ENCODE data around the gene GEMIN8. TPM values are rescaled to one million over a fixed set of nuclear protein-coding genes. Genes with fewer than 3 reads are reported as not detected.

GEMIN8 gene
- total and polyA plus RNA-seq, 2 donors (not counting 1 experiment from before 2014, with no cell fraction given), result 20.6 to 26.1 TPM

GRCh38 chrX:13990126-13990800 lies 39.4 kb downstream of the GEMIN8 start:
- Histone ChIP-seq H3K4me2 (replicated peaks; ENCODE audit: low read depth, low read length, poor library complexity, severe bottlenecking) (no peak overlapping the region), H4K20me1 (ENCODE audit: control insufficient read depth, insufficient read depth, low read length, poor library complexity, severe bottlenecking) (no peaks in the 10 kb centered on the region), H3K79me2 (ENCODE audit: control insufficient read depth, insufficient read depth, low read length) (no peaks in the 10 kb centered on the region), H3K27me3 (replicated peaks in 1 of 4; ENCODE audit: control extremely low read depth in 1 of 4, control insufficient read depth in 3 of 4, insufficient read depth in 4 of 4, low read length in 3 of 4) (no peaks in the 10 kb centered on the region), H3K4me3 (ENCODE audit: control extremely low read depth in 1 of 5, extremely low read depth in 1 of 5, insufficient read depth in 1 of 5, low read depth in 2 of 5, low read length in 4 of 5) (no peak overlapping the region), H3K9ac (ENCODE audit: low read length) (no peak overlapping the region), H3K4me1 (ENCODE audit: control insufficient read depth in 2 of 2, insufficient read depth in 2 of 2, low read length in 2 of 2) (no peaks in the 10 kb centered on the region), H3K36me3 (replicated peaks in 1 of 2; ENCODE audit: control extremely low read depth in 1 of 2, control insufficient read depth in 1 of 2, extremely low read depth in 1 of 2, insufficient read depth in 2 of 2, low read length in 1 of 2) (no peaks in the 10 kb centered on the region), H2AFZ (ENCODE audit: insufficient read depth, low read depth, low read length, poor library complexity, severe bottlenecking) (no peak overlapping the region), H3K27ac (ENCODE audit: low read length in 2 of 2) (no peak overlapping the region), H3K9me3 (ENCODE audit: control extremely low read depth in 1 of 3, control insufficient read depth in 2 of 3, insufficient read depth in 1 of 3, low read length in 2 of 3) (no peaks in the 10 kb centered on the region)
- no CpG with 5 or more reads among the region's 3 CpGs for WGBS (ENCODE audit: insufficient coverage)
- Mint-ChIP-seq H3K27me3 (no peaks in the 10 kb centered on the region), H3K9me3 (ENCODE audit: insufficient read depth) (no peaks in the 10 kb centered on the region), H3K4me3 (no peak overlapping the region), H3K27ac (no peak overlapping the region), H3K4me1 (peaks cover 3% of the 10 kb centered on the region)
- CTCF ChIA-PET, result no interaction called here
- ATAC-seq (ENCODE audit: low read depth) (no peak), DNase-seq (no peak)
- POLR2A ChIA-PET, result no interaction called here
- intact Hi-C loops (cut with micrococcal nuclease), result no loop called here
- no peak for TF ChIP-seq EZH2 (IDR thresholded peaks at IDR 0.05; ENCODE audit: borderline replicate concordance, insufficient read depth, low read depth, low read length, poor library complexity, severe bottlenecking)
- TF ChIP-seq CTCF (IDR thresholded peaks at IDR 0.05), result no peak

- Mint-ChIP-seq H3K27me3 (no peaks in the 10 kb centered on the region), H3K4me1 (peaks cover 12% of the 10 kb centered on the region), H3K9me3 (ENCODE audit: insufficient read depth) (peaks cover 3% of the 10 kb centered on the region), H3K27ac (no peak overlapping the region), H3K4me3 (no peak overlapping the region)
- H3K4me3 ChIP-seq (ENCODE audit: control extremely low read depth in 1 of 5, extremely low read depth in 1 of 5, insufficient read depth in 1 of 5, low read depth in 2 of 5, low read length in 4 of 5), result no peak overlapping the region
- H2AFZ ChIP-seq (ENCODE audit: insufficient read depth, low read depth, low read length, poor library complexity, severe bottlenecking), result no peak overlapping the region
- H3K4me1 ChIP-seq (ENCODE audit: control insufficient read depth in 2 of 2, insufficient read depth in 2 of 2, low read length in 2 of 2), result peaks cover 6 to 9% of the 10 kb centered on the region in 2 donors
- no peaks in the 10 kb centered on the region for H3K36me3 ChIP-seq (replicated peaks in 1 of 2; ENCODE audit: control extremely low read depth in 1 of 2, control insufficient read depth in 1 of 2, extremely low read depth in 1 of 2, insufficient read depth in 2 of 2, low read length in 1 of 2)
- no peak overlapping the region for H3K4me2 ChIP-seq (replicated peaks; ENCODE audit: low read depth, low read length, poor library complexity, severe bottlenecking)
- intact Hi-C loops (cut with micrococcal nuclease), result no loop called here
- ATAC-seq (ENCODE audit: low read depth), result no peak
- no peak overlapping the region for H3K9ac ChIP-seq (ENCODE audit: low read length)
- H3K27ac ChIP-seq (ENCODE audit: low read length in 2 of 2), result no peak overlapping the region
- H3K79me2 ChIP-seq (ENCODE audit: control insufficient read depth, insufficient read depth, low read length), result no peaks in the 10 kb centered on the region
- POLR2A ChIA-PET, result no interaction called here
- H3K27me3 ChIP-seq (replicated peaks in 1 of 4; ENCODE audit: control extremely low read depth in 1 of 4, control insufficient read depth in 3 of 4, insufficient read depth in 4 of 4, low read length in 3 of 4), result no peaks in the 10 kb centered on the region
- CTCF ChIA-PET, result no interaction called here
- WGBS (ENCODE audit: insufficient coverage), result no CpG with 5 or more reads among the region's 1 CpG
- H4K20me1 ChIP-seq (ENCODE audit: control insufficient read depth, insufficient read depth, low read length, poor library complexity, severe bottlenecking), result no peaks in the 10 kb centered on the region
- no peaks in the 10 kb centered on the region for H3K9me3 ChIP-seq (ENCODE audit: control extremely low read depth in 1 of 3, control insufficient read depth in 2 of 3, insufficient read depth in 1 of 3, low read length in 2 of 3)
- DNase-seq, result no peak
- no peak for TF ChIP-seq EZH2 (IDR thresholded peaks at IDR 0.05; ENCODE audit: borderline replicate concordance, insufficient read depth, low read depth, low read length, poor library complexity, severe bottlenecking)
- no peak for TF ChIP-seq CTCF (IDR thresholded peaks at IDR 0.05)
Measured at GRCh38 chrX:13985697-13986435, 43.8 kb downstream of the GEMIN8 start.
